Prostate gland (tissue), 2 donors: Measurements from ENCODE around the gene ZBTB40. TPM values are rescaled to one million over a fixed set of nuclear protein-coding genes. Genes with fewer than 3 reads are reported as not detected.

ENCODE experiments used
- DNase-seq: peaks from one replicate; pipeline ENCODE4 v3.0.0-alpha.2; 2019; ENCODE audit warnings: low spot score
- H3K27ac ChIP-seq, 2 donors: fragments of 200-600 bp; sonication (generic); 2 replicates each; pipeline ENCODE4 v1.5.1; 2017 to 2019
- H3K27me3 ChIP-seq: fragments of 200-600 bp; sonication (generic); replicated peaks from 2 replicates; pipeline ENCODE4 v1.5.1; 2019; ENCODE audit not compliant: insufficient read depth
- H3K36me3 ChIP-seq, 2 donors: fragments of 200-600 bp; sonication (generic); 1 replicate in 1 of 2; 2 replicates in 1 of 2; pipeline versions ENCODE4 v1.5.1 to v1.8.1; 2017 to 2019
- H3K4me1 ChIP-seq: fragments of 200-600 bp; sonication (generic); replicated peaks from 2 replicates; pipeline ENCODE4 v1.5.1; 2019
- H3K4me3 ChIP-seq, 2 donors: fragments of 200-600 bp; sonication (generic); 2 replicates each; pipeline ENCODE4 v1.5.1; 2017 to 2019
- H3K9me3 ChIP-seq: fragments of 200-600 bp; sonication (generic); 2 replicates; pipeline ENCODE4 v1.5.1; 2017
- POLR2A ChIP-seq: fragments of 450-650 bp; IDR thresholded peaks from one replicate; pipeline ENCODE4 v1.6.1; 2016; ENCODE audit warnings: antibody characterized with exemption, mild to moderate bottlenecking
- POLR2AphosphoS5 ChIP-seq: sonication (generic); formaldehyde crosslinking; IDR thresholded peaks from one replicate; pipeline ENCODE4 v1.6.1; 2017; ENCODE audit warnings: antibody characterized with exemption
- WGBS: methylation state at CpG from one replicate; pipeline ENCODE4 v1.1.5; 2018; 5-methylcytosine and 5-hydroxymethylcytosine counted together
- intact Hi-C: fragments of 100-400 bp; cut with DNase I; formaldehyde crosslinking; loops from one replicate; pipeline ENCODE4 v1.14.2; 2022
- total RNA-seq, 2 donors: library from RNA; depleted of rRNA; stranded (reverse); fragments of >200 nt; gene quantifications; one replicate each; pipeline ENCODE4 v1.1.0, GENCODE V29; 2016
- TF ChIP-seq, protein P1 (sequence below), 4 experiments: fragments of 200-600 bp in 2 of 4; fragments of 450-650 bp in 2 of 4; sonication (generic) in 2 of 4; IDR thresholded peaks; 1 replicate in 3 of 4; 2 replicates in 1 of 4; pipeline ENCODE4 v1.5.1; 2016 to 2019; ENCODE audit warnings: antibody characterized with exemption in 4 of 4, mild to moderate bottlenecking in 2 of 4, moderate library complexity in 2 of 4

The ZBTB40 gene
- total RNA-seq, 2 donors from 2014 or later = 18.2 to 26.3 TPM

DNA sequence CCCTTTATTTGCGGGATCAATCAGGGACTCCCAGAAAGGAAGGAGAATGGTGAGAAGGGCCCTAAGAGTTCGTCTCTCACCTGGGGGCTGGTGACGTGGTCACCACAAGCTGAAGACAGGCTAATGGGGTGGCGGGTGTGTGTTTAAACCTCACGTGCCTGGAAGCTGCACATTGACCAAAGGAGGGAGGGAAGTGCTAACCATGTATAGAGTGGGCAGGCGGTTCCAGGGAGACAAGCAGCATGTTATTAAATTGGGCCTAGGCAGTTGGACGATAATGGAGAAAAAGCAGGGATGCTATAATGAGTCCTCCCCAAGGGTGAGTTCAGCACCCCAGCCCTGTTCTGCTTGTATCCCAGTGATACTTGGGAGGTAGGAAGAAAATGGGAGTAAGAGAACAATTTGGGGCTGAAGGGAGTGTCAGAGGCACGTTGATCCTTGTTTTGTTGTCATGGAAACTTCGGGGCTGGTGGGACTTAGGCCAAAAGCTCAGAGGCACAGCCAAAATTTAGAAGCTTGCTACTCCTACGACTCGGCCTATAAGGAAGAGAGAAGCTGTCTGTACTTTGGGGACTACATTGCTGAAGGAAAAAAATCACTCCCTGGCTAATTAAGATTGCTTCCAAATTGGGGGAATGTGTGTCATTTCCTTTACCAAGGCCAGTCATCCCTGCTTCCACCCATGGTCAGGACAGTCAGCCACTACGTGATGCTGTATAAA, 78.4 kb downstream of the ZBTB40 start:
- Histone ChIP-seq H3K4me3 (no peak overlapping the region), H3K36me3 (no peaks in the 10 kb centered on the region), H3K9me3 (no peaks in the 10 kb centered on the region), H3K27me3 (no peaks in the 10 kb centered on the region), H3K4me1 (no peaks in the 10 kb centered on the region), H3K27ac (no peak overlapping the region)
- no peak for TF ChIP-seq POLR2AphosphoS5
- TF ChIP-seq, protein P1, sequence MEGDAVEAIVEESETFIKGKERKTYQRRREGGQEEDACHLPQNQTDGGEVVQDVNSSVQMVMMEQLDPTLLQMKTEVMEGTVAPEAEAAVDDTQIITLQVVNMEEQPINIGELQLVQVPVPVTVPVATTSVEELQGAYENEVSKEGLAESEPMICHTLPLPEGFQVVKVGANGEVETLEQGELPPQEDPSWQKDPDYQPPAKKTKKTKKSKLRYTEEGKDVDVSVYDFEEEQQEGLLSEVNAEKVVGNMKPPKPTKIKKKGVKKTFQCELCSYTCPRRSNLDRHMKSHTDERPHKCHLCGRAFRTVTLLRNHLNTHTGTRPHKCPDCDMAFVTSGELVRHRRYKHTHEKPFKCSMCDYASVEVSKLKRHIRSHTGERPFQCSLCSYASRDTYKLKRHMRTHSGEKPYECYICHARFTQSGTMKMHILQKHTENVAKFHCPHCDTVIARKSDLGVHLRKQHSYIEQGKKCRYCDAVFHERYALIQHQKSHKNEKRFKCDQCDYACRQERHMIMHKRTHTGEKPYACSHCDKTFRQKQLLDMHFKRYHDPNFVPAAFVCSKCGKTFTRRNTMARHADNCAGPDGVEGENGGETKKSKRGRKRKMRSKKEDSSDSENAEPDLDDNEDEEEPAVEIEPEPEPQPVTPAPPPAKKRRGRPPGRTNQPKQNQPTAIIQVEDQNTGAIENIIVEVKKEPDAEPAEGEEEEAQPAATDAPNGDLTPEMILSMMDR (IDR thresholded peaks at IDR 0.05) = no peak
- TF ChIP-seq POLR2A = no peak
- 40% methylated on average over 12 of the region's 12 CpGs for WGBS
- no peak for DNase-seq
- intact Hi-C loops = loop anchor here (2.0 kb wide), 1 partner anchor 111 kb away; no protein-coding TSS in a partner anchor

DNA sequence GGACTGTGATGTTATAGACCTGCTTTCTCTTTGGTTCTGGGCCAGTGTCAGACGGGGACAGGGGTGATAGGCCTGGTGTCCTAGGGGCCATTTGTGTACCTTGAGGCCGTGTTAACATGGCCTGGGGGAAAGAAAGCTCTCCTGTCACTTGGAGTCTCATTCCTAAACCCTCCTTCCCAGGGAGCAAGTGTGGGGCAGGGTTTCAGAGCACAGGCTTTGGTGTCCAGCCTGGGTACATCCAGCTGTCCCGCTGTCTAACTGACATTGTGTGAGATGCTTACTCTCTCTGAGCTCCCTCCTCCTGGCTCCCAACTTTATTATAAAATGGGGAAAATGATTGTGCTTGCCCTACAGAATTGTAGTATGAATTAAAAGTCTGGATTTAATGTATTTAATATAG, 79.1 kb downstream of the ZBTB40 start:
- Histone ChIP-seq H3K4me1 (no peaks in the 10 kb centered on the region), H3K36me3 (no peaks in the 10 kb centered on the region), H3K4me3 (no peak overlapping the region), H3K27ac (no peak overlapping the region), H3K9me3 (no peaks in the 10 kb centered on the region), H3K27me3 (no peaks in the 10 kb centered on the region)
- TF ChIP-seq, protein P1 (IDR thresholded peaks at IDR 0.05) = no peak
- TF ChIP-seq POLR2AphosphoS5 = no peak
- no peak for TF ChIP-seq POLR2A
- DNase-seq = no peak
- 37% methylated on average over 3 of the region's 3 CpGs for WGBS
- intact Hi-C loops = no loop called here

DNA sequence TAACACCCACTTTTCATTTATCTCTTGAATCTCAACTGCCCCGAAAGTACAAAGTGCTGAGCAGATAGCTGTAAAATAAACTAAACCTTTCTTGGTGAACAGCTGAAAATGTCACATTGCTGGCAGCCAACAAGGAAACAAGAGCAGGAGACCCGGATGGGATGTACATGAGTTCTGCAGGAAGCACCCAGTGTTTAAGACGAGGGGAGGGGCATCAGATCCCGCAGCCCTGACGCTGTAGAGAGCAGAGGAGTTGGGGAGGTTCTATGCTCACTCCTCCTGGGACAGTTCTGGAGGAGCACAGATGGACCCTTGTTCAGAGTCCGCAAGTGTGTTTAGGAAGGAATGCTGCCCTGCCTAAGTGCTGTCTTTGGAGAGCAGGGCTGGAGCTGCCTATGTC, 79.6 kb downstream of the ZBTB40 start:
- Histone ChIP-seq H3K27me3 (no peaks in the 10 kb centered on the region), H3K36me3 (no peaks in the 10 kb centered on the region), H3K4me3 (no peak overlapping the region), H3K9me3 (no peaks in the 10 kb centered on the region), H3K27ac (no peak overlapping the region), H3K4me1 (no peaks in the 10 kb centered on the region)
- intact Hi-C loops = no loop called here
- DNase-seq = no peak
- 21% methylated on average over 6 of the region's 6 CpGs for WGBS
- TF ChIP-seq, protein P1 (IDR thresholded peaks at IDR 0.05) = no peak
- TF ChIP-seq POLR2A (no peak), POLR2AphosphoS5 (no peak)

DNA sequence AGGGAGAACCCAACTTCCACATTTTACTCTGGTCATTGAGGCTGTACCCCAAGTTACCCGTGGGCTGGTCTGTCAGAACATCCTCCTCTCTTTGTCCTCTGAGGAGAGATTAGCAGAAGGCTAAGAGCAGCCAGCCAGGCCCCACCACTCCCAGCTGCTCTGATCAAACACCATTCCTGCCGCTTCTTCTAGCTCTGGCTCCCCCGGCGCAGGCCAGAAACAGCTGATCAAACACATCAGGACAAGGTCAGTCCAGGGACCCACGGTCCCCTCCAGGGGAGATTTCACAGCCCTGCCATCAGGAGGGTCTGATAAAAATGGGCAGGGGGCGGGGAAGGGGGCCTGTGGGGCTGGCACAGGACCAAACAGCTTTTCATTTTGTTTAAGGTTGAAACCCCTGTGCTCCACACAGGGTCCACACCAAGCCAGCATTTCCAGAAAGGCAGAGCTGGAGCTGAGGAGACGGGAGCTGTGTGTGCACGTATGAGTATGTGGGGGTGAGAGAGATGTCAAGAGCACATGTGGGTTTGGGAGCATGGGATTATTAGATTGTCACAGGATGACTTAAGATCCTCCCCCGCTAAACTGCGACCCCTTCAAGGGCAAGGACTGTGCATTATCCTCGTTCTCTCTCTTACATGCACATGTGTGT, 81.7 kb downstream of the ZBTB40 start:
- TF ChIP-seq, protein P1 (IDR thresholded peaks at IDR 0.05) = no peak
- TF ChIP-seq POLR2AphosphoS5 (no peak), POLR2A (no peak)
- no peak overlapping the region for H3K27ac ChIP-seq
- H3K36me3 ChIP-seq = no peaks in the 10 kb centered on the region
- intact Hi-C loops = no loop called here
- H3K9me3 ChIP-seq = no peaks in the 10 kb centered on the region
- no peaks in the 10 kb centered on the region for H3K27me3 ChIP-seq
- no peaks in the 10 kb centered on the region for H3K4me1 ChIP-seq
- WGBS = 73% methylated on average over 11 of the region's 11 CpGs
- no peak overlapping the region for H3K4me3 ChIP-seq
- no peak for DNase-seq

DNA sequence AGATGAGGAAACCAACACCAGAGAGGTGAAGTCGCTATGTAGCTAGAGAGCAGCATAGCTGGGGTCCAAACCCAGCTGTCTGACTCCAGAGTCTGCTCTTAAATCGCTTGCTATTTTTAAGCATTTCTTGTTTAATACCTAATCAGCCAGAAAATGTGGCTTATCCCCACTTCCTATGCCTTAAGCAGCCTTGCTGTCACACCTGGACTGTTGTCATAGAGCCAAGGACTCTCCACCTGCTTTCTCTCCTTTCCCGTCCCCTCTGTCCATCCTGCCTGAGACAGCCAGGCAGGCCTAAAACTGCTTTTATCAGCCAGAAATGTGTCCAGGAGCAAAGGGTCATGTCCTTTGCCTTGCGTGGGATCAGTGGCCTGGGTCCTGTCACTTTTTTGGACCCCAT, 83.3 kb downstream of the ZBTB40 start:
- Histone ChIP-seq H3K27ac (no peak overlapping the region), H3K9me3 (no peaks in the 10 kb centered on the region), H3K4me1 (no peaks in the 10 kb centered on the region), H3K36me3 (no peaks in the 10 kb centered on the region), H3K4me3 (no peak overlapping the region), H3K27me3 (no peaks in the 10 kb centered on the region)
- DNase-seq = no peak
- TF ChIP-seq POLR2AphosphoS5 (no peak), POLR2A (no peak)
- TF ChIP-seq, protein P1 (IDR thresholded peaks at IDR 0.05) = no peak
- WGBS = 97% methylated on average over 4 of the region's 4 CpGs
- intact Hi-C loops = no loop called here
